ENCODE measurements around the gene ZC3H4.

DNA sequence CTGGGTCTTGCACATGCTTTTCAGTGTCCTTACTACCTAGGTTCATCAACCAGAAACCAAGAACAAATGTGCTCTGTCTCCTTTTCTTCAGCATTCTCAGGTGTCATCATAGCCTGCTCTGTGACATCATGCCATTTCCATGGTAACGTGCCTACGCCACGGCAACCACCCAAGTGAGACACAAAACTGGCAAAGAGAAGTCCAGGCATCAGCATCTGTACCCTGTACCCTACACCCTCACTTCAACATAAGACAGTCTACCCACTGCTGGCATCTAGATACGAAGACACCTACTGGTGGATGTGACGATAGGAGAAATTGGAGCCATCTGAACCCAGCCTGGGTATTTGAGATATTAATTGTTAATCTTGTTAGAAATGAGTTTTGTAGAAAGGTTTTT, 13.3 kb downstream of the ZC3H4 start:
- TF ChIP-seq, protein P1, sequence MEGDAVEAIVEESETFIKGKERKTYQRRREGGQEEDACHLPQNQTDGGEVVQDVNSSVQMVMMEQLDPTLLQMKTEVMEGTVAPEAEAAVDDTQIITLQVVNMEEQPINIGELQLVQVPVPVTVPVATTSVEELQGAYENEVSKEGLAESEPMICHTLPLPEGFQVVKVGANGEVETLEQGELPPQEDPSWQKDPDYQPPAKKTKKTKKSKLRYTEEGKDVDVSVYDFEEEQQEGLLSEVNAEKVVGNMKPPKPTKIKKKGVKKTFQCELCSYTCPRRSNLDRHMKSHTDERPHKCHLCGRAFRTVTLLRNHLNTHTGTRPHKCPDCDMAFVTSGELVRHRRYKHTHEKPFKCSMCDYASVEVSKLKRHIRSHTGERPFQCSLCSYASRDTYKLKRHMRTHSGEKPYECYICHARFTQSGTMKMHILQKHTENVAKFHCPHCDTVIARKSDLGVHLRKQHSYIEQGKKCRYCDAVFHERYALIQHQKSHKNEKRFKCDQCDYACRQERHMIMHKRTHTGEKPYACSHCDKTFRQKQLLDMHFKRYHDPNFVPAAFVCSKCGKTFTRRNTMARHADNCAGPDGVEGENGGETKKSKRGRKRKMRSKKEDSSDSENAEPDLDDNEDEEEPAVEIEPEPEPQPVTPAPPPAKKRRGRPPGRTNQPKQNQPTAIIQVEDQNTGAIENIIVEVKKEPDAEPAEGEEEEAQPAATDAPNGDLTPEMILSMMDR (IDR thresholded peaks at IDR 0.05), result no peak
- TF ChIP-seq ZFX (IDR thresholded peaks at IDR 0.05; ENCODE audit: borderline replicate concordance), result no peak

Data from 22Rv1 (cell line).